Fibroblast of skin of right biceps (primary cell): ENCODE results near the gene WDPCP.
A peak's percentile ranks its signal among the peaks of the same experiment; 100 is the strongest.
"Not testable (repeated sequence)": the region's sequence is repeated elsewhere in the genome, so short reads cannot be mapped to it uniquely, and the experiment has no call there.

Experiments used
- DNase-seq: peaks from one replicate; pipeline ENCODE4 v3.0.0-alpha.2; 2013

The WDPCP gene

DNA sequence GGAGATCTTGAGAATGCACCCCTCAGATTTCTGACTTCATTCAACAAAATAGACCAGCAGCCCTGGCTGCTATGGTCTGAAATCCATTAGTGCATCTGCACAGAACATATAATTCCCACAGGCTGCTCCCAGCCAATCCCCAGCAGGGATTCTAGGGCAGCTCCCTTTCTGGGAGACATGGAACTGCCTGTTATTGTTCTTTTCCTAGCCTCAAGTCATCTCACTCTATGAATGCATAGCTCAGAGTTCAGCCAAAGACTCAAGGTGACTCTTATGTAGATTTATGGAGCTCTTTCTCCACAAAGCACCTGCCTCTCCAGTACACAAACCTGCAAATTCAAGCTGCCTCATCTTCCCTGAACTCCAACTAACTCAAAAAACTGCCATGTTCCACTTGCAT is 241.9 kb downstream of the WDPCP start:
- no peak for DNase-seq

DNA sequence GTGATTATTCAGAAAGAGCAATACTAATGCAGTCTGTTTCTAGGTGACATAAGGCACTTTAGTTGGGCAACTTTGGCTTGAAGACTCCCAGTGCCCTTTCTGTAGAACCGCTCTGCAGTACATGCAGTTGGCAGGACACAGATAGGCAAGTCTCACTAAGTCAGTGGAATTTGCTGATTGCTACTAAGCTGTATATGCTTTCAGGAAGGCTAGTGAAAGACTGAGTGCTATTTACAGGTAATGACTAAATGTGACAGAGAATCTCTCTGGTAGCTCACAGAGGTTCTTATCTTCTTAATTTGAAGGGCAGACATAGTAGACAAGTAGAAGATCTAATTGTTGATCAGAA is 243.0 kb downstream of the WDPCP start:
- no peak for DNase-seq

DNA sequence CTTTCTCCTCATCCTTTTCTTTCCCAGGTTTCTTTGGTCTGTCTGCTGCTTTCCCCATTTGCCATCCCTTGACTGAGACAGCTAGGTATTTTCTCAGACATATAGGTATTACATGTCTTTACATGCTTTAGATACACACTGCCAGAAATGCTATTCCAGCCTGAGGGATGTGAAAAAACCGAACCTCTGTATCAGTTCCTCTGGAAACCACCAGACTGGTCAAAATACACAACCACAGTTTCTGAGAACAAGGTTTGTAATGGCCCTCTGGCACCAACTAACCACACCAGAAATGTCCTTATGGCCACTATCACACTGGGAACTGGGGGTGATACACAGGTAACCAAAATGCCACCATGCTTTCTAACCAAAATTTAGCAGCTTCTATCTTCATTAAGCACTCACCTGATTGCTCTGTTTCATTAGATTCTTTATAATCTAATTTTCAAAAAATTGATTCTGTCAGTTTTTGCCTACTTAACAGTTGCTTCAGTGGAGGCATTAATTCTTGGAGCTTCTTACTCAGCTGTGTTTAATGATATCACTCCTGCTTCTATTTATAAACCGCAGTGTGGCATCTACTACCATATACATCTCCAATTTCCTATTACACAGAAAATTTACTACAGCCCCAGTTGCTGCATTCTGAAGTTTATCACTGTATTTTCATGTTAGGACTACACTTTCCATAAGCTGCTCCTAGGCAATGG is 243.5 kb downstream of the WDPCP start:
- no peak for DNase-seq

DNA sequence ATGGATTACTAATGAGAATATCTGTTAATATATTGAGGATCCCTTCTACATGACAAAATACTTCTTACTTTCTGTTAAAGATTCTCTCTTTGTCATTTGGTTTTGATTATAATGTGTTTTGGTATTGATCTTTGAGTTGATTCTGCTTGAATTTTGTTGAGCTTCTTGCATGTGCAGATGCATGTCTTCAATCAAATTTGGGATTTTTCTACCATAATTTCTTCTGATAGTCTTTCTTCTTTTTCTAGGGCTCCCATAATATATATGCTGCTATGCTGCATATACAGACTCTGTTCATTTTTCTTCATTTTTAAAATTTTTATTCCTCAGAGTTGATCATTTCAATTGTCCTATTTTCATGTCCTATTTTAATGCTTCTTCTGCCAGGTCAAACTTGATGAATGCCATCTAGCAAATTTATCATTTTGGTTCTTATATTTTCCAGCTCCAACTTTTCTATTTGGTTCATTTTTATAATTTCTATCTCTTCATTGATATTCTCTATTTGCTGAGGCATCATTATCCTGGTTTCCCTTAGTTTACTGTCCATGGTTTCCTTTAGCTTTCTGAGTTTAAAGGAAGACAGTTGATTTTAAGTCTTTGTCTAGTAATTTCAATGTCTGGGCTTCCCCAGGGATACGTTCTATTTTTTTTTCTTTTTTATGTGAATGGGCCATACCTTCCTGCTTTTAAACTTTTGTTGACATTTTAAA is 244.7 kb downstream of the WDPCP start:
- no peak for DNase-seq

DNA sequence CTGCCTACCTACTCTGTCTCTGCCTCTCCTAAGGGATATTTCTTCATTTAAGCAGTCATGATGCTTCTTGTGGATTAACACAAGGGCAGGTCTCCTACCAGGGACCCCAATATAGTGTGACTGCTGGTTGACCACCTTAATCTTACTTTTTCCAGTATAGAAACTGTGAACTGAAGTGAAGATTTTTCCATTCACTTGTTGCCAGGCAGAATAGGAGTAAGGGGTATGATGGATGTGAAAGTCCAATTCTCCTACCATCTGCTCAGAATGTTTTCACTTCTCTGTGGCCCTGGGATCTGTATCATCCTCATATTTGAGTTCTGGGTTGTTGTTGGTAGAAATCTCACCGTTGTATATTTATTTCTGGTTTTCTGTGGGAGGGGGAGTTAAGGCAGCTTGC is 247.8 kb downstream of the WDPCP start:
- no peak for DNase-seq

DNA sequence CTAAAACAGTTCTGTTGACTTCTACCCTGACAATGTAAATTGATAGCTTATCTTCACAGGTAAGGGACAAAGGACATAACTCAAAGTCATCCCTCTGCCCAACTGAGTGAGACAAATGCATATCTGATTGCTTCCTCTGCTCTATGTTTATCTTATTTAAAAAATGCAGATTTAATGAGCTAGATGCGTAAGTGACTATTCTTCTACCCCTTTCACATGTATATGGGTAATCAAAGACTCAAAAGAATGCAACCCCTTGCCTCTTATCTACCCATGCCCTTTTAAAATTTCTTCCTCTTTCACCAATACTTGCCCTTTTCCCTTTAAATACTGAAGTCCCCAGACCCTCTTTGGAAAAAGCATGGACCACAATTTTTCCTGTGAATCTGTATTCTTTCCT is 253.4 kb downstream of the WDPCP start:
- DNase-seq = no peak

DNA sequence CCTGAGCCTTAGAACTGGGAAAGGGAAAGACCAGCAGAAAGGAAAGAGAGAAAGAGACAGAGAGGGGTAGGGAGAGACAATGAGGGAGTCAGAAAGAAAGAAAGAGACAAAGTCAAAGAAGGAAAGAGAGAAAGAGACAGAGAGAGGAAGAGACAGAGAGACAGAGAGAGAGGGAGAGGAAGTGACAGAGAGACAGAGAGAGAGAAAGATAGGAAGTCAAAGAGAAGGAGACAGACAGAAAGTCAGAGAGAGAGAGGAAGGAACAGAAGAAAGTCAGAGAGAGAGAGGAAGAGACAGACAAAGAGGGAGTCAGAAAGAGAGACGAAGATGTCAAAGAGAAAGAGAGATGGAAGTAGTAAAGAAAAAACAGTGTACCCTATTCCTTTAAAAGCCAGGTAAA is 261.8 kb downstream of the WDPCP start:
- DNase-seq = no peak

DNA sequence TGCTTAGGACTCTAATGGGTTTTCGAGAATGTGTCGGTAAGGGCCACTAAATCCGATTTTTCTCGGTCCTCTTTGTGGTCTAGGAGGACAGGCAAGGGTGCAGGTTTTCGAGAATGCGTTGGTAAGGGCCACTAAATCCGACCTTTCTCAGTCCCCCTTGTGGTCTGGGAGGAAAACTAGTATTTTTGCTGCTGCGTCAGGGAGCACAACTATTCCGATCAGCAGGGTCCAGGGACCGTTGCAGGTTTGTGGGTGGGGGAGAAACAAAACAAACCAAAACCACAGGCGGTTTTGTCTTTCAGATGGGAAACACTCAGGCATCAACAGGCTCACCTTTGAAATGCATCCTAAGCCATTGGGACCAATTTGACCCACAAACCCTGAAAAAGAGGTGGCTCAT is 264.6 kb downstream of the WDPCP start:
- DNase-seq = not testable (repeated sequence)

DNA sequence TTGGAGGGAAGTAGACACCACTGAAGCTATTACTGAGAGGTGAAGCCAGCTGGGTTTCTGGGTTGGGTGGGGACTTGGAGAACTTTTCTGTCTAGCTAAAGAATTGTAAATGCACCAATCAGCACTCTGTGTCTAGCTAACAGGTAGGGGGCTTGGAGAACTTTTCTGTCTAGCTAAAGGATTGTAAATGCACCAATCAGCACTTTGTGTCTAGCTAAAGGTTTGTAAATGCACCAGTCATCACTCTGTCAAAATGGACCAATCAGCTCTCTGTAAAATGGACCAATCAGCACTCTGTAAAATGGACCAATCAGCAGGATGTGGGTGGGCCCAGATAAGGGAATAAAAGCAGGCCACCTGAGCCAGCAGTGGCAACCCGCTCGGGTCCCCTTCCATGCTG is 266.3 kb downstream of the WDPCP start:
- not testable (repeated sequence) for DNase-seq

DNA sequence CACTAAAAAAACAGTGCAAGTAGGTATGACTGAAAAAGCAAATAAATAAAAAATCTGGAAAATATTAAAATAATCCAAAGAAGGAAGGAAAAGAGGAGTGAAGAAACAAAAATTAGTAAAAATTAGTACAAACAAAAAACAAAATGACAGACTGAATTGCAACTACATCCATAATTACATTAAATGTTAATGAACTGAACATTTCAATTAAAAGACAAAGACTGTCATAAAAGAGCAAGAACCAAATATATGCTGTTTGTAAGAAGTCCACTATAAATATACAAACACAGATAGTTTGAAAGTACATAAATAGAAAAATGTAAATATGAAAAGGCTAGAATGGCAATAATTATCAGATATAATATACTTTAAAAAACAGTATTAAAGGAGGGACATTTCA is 267.6 kb downstream of the WDPCP start:
- no peak for DNase-seq

DNA sequence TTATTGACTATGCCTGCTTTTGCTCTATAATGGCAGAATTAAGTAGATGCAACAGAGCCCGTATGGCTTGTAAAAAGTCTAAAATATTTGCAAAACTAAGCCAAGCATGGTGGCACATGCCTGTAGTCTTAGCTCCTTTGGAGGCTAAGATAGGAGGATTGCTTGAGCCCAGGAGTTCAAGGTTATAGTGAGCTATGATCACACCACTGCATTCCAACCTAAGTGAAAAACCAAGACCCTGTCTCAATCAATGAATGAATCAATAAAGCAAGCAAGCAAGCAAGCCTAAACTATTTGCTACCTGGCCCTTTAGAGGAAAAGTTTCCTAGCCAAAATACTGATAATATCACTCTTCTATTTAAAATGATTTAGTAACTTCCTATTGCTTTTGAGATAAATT is 277.7 kb downstream of the WDPCP start:
- DNase-seq = no peak

DNA sequence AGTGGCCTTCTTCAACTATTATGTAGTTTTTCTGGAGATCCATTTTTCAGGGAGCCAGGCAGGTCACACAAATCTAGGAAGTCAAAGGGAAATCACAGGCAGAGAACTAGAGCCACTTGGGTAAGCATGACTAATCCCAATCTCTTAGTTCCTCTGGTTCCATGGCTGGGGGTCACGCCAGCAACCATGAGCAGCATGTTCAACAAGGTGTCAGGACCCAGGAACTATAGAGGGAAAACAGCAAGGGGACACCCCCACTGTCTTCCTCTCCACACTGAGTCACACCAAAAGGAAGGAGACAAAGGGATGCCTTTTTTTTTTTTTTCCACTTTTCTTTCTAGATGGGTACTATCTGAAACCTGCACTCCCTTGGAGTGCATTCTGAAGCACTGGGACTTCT is 286.8 kb downstream of the WDPCP start:
- peak; percentile 1 for DNase-seq

DNA sequence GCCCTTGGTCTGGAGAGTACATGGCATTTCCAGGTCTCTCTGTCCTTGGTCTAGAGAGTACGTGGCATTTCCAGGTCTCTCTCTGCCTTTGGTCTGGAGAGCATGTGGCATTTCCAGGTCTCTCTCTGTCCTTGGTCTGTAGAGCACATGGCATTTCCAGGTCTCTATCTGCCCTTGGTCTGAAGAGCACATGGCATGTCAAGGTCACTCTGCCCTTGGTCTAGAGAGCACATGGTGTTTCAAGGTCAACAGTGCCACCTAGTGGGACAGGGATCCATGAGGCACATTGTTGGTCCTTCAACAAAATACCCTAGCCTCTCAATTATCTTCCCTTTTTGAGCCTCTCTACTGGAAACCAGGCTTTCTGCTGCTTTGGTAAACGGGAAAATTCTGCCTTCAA is 287.4 kb downstream of the WDPCP start:
- DNase-seq = no peak

DNA sequence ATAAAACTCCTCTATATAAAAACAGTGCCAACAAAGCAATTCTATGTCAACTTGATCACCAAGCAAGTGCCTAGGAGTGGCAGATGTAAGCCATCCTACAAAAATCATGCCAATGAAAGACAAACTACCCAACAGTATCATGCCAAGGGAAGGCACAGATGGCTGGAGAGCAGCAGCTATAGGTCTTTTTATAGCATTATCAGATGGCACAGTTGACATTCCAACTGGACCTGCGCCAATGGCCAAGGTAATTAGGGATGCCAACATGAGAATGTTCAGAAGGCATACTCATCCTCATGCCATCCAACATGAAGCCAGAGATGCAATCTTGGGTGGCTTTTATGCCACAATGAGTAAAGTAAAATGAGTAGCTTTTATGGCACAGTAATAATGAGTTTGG is 300.3 kb downstream of the WDPCP start:
- no peak for DNase-seq

DNA sequence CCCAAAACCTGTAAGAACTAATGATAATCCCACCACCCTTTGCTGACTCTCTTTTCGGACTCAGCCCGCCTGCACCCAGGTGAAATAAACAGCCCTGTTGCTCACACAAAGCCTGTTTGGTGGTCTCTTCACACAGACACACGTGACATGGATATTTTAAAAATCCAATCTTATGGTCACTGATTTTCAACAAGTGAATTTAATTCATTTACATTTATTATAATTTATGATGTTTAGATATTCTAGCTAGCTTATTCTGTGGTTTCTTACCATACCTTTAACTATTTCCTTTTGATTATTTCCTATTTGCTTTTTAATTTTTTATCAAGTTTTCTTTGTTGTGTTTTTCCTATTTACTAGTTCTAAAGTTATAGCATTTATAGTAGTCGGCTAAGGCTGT is 301.8 kb downstream of the WDPCP start:
- not testable (repeated sequence) for DNase-seq

DNA sequence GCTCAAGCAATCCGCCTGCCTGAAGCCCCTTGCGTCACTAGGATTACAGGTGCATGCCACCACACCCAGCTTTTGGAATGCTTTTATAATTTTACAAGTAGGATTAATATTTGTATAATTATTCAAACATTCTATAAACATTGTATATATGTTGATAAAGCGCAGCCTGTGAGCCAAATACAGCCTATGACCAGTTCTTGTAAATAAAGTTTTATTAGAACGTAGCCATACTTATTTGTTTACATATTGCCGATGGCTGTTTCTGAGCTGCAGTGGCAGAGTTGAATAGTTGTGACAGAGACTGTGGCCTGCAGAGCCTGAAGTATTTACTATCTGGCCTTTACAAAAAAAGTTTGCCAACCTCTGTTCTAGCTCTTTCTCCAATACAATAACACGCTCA is 305.0 kb downstream of the WDPCP start:
- no peak for DNase-seq

DNA sequence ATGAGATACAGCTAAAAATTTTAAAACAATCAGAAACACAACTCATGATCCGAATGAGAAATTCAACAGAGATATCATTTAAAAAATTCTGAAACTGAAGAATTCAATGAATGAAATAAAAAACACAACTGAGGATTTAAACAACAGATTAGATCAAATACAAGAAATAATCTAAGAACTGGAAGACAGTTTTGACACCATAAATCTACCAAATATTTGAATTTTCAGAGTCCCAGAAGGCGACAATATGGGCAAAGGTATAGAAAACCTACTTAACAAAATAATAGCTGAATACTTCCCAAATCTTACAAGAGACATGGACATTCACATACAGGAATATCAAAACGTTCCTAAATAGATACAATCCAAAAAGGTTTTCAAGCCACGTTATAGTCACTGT is 315.7 kb downstream of the WDPCP start:
- no peak for DNase-seq

DNA sequence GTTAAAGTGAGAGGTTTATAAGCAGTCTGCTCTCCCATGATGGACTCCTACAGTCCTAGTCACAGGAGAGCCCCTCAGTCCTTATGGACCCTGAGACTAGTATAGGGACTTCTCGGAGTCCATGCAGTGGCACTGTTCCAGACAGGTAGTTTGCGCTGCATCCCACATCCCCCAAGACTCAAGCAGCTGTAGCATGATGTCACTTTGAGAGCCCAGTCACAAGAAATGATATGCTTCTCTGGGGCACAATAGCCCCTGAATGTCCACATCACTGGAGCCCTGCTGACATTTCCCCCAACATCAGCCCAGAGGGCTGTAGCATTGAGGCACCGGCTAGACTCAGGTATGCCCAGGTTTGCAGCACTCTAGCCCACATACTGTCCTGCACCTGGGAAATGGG is 317.6 kb downstream of the WDPCP start:
- DNase-seq = no peak

DNA sequence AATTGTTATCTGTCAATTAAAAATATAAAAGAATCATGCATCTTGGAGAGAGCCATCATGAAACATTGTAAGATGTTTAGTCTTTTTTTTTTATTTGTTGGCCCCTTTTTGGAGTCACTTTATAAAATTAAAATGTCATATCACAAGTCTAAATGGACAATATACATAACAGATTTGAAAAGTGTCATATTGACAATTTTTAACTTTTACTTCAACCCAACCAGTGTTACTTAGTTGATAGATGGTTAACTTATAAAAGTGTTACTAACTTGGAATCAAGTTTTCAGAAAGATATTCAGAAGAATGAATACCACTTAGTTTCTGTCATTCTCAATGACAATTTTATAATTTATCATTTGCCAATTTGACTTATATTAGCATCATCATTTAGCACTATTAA is 319.3 kb downstream of the WDPCP start:
- DNase-seq = no peak

DNA sequence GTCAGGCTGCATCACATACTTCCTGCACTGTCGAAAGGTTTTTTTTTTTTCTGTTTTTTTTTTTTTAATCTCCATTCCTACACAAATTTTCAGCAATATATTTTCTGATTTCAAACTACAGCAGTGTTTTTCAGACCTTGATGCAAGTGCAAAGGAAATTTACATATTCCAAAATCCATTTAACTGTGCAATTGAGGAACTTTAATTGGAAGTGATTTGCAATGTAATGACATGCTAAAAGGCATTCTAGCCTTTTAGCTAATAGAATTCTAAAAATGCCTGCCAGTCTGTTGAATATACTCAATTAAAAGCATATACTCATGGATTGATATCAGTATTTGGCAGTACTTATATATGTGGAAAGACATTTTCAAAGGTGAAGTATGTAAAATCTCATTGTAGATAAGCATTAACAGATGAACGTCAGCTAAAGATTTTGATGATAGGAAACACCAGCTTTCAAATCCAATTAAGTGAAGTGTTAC is 327.1 kb downstream of the WDPCP start:
- DNase-seq = no peak

DNA sequence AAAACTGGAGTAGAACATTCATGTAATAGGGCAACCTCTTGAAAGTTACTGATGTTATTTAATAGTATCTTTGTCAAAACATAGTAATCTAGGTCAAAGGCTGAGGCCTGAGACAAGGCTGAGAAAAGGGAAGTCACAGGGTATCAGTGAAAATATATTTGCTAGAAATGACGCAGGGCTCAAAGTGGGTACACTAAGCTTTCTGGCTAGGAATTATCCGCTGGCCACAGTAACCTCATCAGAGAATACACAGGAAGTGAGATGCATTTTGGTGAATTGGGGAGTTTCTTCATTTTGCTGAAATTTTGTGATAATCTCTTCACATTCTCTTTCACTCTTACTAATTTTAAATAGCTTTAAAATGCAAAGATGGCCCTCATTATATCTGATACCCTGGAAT is 330.8 kb downstream of the WDPCP start:
- DNase-seq = no peak

DNA sequence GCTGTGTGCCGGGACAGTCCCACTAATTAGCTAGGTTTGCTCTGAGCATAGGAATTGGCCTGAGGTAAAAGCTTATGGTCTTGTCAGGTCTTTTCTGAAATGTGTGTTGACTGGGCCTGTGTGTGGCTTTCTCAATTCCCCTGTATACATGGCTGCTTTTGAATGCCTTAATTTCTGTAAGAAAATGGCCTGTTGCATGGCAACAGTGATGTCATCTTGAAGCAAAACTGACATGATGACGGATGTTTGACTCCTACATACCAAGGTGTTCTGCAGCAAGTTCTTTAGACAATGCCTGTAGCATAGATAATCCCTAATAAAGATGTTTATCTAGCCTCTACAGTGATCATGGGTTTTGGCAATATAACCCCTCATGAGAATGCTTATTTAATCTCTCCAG is 339.1 kb downstream of the WDPCP start:
- no peak for DNase-seq

DNA sequence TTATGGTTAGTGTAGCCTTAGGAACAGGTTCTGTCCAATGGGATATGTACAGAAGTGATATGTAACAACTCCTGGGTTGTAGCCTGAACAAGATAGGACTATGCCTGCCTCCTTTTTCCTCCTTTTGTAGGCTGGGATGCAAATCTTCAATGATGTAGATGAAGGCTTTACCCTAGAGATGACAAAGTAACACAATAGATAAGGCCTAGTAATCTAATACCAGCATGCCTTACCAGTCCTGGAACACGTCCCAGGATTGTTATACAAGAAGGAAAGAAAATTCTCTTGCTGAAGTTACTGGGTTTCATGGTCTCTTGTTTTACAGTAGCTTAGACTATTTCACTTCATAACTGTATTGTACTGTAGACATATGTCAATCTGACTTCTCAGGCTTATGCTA is 345.5 kb downstream of the WDPCP start:
- DNase-seq = no peak

DNA sequence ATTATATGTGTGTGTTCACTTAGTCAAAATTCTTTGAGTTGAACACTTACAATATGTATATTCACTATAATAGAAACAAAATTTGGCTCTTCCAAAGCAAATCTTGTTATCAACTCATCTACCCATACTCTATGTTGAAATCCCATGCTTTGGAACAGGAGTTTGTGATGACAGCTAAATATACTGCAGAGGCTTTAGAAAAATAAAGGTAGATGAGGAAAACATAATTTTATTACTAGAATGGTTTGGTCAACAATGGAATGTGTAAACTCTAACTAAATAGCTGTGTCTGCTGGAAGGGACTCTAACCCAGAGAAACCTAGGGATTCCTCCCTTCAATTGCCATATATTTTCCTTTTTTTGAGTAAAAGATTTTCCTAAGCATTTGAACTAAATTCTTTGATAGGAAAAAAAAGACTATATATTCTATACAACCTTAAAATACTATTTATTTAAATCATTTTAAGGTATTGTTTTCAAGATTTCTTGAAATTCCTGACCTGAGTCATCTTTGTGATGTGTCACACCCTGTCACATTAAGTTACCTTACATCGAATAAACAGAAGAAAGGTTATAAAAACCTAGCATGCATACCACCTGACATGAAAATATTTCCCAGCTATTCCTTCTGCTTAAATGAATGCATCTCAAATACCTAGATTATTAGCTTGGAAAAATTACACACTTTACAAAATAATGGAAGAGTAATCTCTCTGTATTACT is 362.2 kb downstream of the WDPCP start:
- DNase-seq = no peak
